ENCODE data around the gene NKX1-1.

NKX1-1 gene

DNA sequence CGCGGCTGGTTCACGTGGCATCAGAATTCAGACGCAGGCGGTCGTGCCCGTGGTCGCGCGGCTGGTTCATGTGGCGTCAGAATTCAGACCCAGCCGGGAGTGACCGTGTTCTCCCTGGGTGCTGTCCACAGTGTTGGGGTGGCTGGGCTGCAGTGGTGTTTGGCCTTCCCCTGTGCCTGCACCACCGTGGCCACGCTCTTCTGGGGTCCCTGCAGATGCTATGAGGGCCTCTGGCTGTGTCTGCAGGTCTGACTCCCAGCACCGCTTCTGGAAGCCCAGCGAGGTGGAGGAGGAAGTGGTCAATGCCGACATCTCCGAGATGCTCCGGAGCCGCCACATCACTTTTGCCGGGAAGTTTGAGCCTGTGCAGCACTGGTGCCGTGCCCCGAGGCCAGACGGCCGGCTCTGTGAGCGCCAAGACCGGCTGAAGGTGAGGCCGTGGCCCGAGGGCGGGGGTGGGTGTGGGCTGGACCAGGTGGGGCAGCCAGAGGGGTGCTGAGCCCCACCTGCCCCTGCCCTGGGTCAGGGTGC, 26.4 kb downstream of the NKX1-1 start:
- Histone ChIP-seq H3K4me3 (ENCODE audit: low read depth in 1 of 5, low read length in 5 of 5) (no peak overlapping the region), H3K9ac (ENCODE audit: low read length in 5 of 5) (no peak overlapping the region), H3K27me3 (ENCODE audit: control insufficient read depth in 5 of 5, insufficient read depth in 4 of 5, low read length in 5 of 5) (no peaks in the 10 kb centered on the region), H3K27ac (ENCODE audit: low read depth, low read length) (no peak overlapping the region), H3K36me3 (ENCODE audit: control insufficient read depth in 5 of 5, insufficient read depth in 5 of 5, low read length in 5 of 5) (peaks cover 0 to 92% (median 58%) of the 10 kb centered on the region in 5 donors), H3K4me1 (ENCODE audit: control insufficient read depth in 5 of 5, insufficient read depth in 5 of 5, low read length in 5 of 5) (no peaks in the 10 kb centered on the region), H3K9me3 (ENCODE audit: control insufficient read depth in 5 of 5, low read length in 5 of 5) (no peaks in the 10 kb centered on the region)

DNA sequence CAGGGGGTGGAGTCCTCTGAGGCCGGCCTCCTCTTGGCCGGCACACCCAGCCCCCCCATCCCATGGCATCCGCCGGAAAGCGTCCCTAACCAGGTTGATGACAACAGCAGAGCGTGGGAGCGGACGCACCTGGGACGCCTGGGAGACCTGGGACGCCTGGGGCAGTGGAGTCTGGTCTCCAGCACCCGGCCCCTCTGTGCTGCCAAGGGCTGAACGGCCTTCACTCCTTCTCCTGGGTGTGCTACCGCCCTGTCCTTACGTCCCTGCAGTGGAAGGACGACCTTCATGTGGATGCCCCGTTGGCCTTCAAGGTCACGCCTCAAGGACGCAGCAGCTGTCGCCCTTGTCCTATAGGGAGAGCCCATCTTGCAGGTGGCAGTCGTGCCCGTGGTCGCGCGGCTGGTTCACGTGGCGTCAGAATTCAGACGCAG, 26.9 kb downstream of the NKX1-1 start:
- Histone ChIP-seq H3K9ac (ENCODE audit: low read length in 5 of 5) (no peak overlapping the region), H3K27ac (ENCODE audit: low read depth, low read length) (no peak overlapping the region), H3K4me3 (ENCODE audit: low read depth in 1 of 5, low read length in 5 of 5) (no peak overlapping the region), H3K4me1 (ENCODE audit: control insufficient read depth in 5 of 5, insufficient read depth in 5 of 5, low read length in 5 of 5) (no peaks in the 10 kb centered on the region), H3K27me3 (ENCODE audit: control insufficient read depth in 5 of 5, insufficient read depth in 4 of 5, low read length in 5 of 5) (no peaks in the 10 kb centered on the region), H3K36me3 (ENCODE audit: control insufficient read depth in 5 of 5, insufficient read depth in 5 of 5, low read length in 5 of 5) (peaks cover 0 to 92% (median 61%) of the 10 kb centered on the region in 5 donors), H3K9me3 (ENCODE audit: control insufficient read depth in 5 of 5, low read length in 5 of 5) (no peaks in the 10 kb centered on the region)

DNA sequence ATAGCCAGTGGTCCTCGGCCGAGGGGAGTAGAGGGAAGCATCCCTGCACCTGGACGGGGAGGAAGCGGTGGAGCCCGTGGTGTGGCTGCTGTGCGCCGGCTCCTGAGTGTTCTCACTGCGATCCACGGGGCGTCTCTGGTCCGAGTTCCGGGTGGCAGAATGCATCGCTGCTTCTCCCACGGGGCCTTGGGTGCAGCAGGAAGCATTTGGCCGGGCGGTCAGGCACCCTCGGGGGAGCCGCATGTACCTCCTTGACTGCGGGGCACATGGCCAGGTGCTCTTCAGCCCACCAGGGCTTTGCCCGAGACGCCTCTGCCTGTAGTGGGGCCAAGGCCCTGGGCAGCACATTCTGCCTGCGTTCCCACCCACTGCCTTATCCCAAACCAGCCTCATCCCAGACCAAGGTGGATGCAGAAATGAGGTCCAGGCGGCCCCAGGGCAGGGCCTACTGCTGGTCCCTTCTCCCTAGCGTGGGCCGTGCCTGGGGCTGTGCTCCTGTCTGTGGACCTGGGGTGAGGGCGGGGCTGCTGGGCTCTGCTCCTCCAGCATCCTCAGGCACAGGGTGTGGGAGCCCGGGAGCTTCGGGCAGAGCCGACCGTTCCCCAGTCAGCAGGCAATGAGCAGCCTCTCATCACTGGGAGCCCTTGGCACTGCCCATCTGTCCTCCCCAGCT, 27.5 kb downstream of the NKX1-1 start:
- Histone ChIP-seq H3K27me3 (ENCODE audit: control insufficient read depth in 5 of 5, insufficient read depth in 4 of 5, low read length in 5 of 5) (no peaks in the 10 kb centered on the region), H3K4me1 (ENCODE audit: control insufficient read depth in 5 of 5, insufficient read depth in 5 of 5, low read length in 5 of 5) (no peaks in the 10 kb centered on the region), H3K9me3 (ENCODE audit: control insufficient read depth in 5 of 5, low read length in 5 of 5) (no peaks in the 10 kb centered on the region), H3K36me3 (ENCODE audit: control insufficient read depth in 5 of 5, insufficient read depth in 5 of 5, low read length in 5 of 5) (peaks cover 0 to 92% (median 61%) of the 10 kb centered on the region in 5 donors), H3K9ac (ENCODE audit: low read length in 5 of 5) (no peak overlapping the region), H3K4me3 (ENCODE audit: low read depth in 1 of 5, low read length in 5 of 5) (no peak overlapping the region), H3K27ac (ENCODE audit: low read depth, low read length) (no peak overlapping the region)

DNA sequence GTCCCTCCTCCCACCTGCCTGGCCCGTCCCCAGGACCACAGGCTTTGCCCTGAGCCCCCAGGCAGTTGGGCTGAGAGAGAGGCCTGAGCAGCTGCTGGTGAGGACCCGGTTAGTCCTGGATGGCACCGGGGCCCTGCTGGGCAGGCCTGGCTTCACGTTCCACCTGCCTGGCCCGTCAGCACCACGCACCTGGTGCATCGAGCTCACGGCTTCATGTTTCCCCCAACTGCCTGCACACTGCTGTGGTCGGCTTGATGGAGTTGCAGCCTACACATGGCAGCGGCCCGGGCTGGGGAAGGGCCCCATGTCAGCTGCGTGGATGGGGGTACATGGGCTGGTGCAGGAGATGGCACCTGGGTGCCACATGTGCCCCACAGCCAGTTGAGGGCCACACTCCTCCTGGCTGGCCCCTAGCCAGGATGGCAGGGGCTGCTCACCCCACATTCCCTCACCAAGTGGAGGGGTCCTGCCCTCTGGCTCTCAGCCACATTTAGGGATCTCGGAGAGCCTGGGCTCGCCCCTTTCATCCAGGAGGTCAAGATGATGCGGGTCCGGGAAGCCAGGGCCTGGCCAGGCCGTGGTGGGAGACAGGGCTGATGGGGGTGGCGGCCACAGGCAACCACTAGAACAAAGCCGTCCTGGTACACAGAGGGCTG, 28.5 kb downstream of the NKX1-1 start:
- Histone ChIP-seq H3K4me1 (ENCODE audit: control insufficient read depth in 5 of 5, insufficient read depth in 5 of 5, low read length in 5 of 5) (no peaks in the 10 kb centered on the region), H3K9me3 (ENCODE audit: control insufficient read depth in 5 of 5, low read length in 5 of 5) (no peaks in the 10 kb centered on the region), H3K27ac (ENCODE audit: low read depth, low read length) (no peak overlapping the region), H3K36me3 (ENCODE audit: control insufficient read depth in 5 of 5, insufficient read depth in 5 of 5, low read length in 5 of 5) (peaks cover 0 to 93% (median 60%) of the 10 kb centered on the region in 5 donors), H3K9ac (ENCODE audit: low read length in 5 of 5) (no peak overlapping the region), H3K4me3 (ENCODE audit: low read depth in 1 of 5, low read length in 5 of 5) (no peak overlapping the region), H3K27me3 (ENCODE audit: control insufficient read depth in 5 of 5, insufficient read depth in 4 of 5, low read length in 5 of 5) (no peaks in the 10 kb centered on the region)

DNA sequence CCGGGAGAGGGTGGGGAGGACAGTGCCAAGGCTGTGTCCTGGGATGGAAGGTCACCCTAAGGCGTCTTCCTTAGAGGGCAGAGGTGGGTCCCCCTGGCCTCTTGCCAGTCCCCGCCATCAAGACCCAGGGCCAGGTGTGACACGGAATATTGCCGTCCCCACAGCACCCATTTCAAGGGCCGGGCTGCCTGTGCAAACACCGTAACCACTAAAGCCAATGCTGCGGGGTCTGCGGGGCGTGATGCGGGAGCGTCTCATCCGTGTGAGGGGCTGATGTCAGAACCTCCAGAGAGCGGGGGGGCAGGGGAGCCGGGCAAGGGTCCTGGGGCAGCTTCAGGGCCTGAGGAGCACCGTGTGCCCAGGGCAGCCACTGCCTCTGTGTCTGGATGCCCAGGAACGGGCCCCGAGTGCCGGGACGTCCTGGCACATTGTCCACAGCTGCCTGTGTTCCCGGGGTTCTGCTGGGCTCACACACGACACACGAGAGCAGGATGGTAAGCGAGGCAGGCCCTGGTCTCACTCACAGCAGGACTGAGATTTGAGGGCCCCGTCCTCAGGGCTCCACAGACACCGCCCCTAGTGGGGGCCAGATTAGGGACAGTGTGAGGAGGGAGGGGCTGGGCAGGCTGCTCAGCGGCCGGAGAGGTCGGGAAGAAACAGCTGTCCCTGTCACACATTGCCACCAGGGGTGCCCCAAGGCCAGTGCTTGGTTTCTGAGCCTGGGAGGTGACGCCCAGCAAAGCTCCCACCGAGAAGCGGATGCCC, 29.2 kb downstream of the NKX1-1 start:
- Histone ChIP-seq H3K27me3 (ENCODE audit: control insufficient read depth in 5 of 5, insufficient read depth in 4 of 5, low read length in 5 of 5) (no peaks in the 10 kb centered on the region), H3K27ac (ENCODE audit: low read depth, low read length) (no peak overlapping the region), H3K4me1 (ENCODE audit: control insufficient read depth in 5 of 5, insufficient read depth in 5 of 5, low read length in 5 of 5) (no peaks in the 10 kb centered on the region), H3K9ac (ENCODE audit: low read length in 5 of 5) (no peak overlapping the region), H3K4me3 (ENCODE audit: low read depth in 1 of 5, low read length in 5 of 5) (no peak overlapping the region), H3K9me3 (ENCODE audit: control insufficient read depth in 5 of 5, low read length in 5 of 5) (no peaks in the 10 kb centered on the region), H3K36me3 (ENCODE audit: control insufficient read depth in 5 of 5, insufficient read depth in 5 of 5, low read length in 5 of 5) (peaks cover 0 to 94% (median 65%) of the 10 kb centered on the region in 5 donors)

DNA sequence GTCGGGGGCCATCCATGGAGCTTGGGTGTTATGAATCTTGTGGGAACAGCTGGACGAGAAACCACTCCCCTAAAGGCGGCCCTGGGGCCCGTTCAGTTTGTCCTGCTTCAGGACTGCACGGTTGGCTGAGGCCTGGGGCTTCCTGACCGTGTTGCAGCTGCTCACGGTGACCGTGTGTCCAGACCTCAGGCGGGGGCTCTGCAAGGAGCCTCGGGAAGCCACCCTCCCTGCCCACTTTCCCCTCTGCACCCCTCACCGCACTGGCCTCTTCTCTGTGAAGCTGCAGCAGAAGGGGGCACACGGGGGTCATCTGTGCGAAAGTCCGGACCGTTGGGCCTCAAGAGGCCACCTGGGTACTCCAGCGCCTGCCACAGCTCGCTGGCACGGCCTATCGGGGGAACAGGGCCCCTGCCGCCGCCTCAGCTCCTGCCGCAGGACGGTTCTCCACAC, 29.8 kb downstream of the NKX1-1 start:
- Histone ChIP-seq H3K9ac (ENCODE audit: low read length in 5 of 5) (no peak overlapping the region), H3K9me3 (ENCODE audit: control insufficient read depth in 5 of 5, low read length in 5 of 5) (no peaks in the 10 kb centered on the region), H3K27ac (ENCODE audit: low read depth, low read length) (no peak overlapping the region), H3K4me3 (ENCODE audit: low read depth in 1 of 5, low read length in 5 of 5) (no peak overlapping the region), H3K4me1 (ENCODE audit: control insufficient read depth in 5 of 5, insufficient read depth in 5 of 5, low read length in 5 of 5) (no peaks in the 10 kb centered on the region), H3K36me3 (ENCODE audit: control insufficient read depth in 5 of 5, insufficient read depth in 5 of 5, low read length in 5 of 5) (peaks cover 0 to 95% (median 72%) of the 10 kb centered on the region in 5 donors), H3K27me3 (ENCODE audit: control insufficient read depth in 5 of 5, insufficient read depth in 4 of 5, low read length in 5 of 5) (no peaks in the 10 kb centered on the region)

DNA sequence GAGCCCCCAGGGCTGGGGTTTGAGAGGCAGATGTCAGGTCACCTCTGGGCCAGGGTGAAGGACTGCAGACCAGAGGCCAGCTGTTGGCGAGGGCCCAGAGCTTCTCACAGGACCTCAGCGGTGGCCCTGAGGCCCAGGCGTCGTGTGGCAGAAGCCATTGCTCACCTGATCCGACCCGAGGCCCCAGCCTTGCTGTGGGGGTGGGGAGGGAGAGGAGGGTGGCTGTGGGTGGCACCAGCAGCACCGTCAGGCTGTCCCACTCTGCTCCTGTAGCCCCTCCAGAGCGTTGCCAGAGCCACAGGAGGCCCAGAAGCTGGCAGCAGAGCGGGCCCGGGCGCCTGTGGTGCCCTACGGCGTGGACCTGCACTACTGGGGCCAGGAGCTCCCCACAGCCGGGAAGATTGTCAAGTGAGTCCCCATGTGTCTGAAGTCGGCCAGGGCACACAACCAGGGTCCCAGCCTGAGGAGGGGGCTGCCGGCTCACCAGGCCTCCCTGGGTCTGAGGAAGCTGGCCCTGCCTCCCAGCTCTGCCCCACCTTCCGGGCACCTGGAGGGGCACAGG, 30.4 kb downstream of the NKX1-1 start:
- Histone ChIP-seq H3K36me3 (ENCODE audit: control insufficient read depth in 5 of 5, insufficient read depth in 5 of 5, low read length in 5 of 5) (peaks cover 0 to 95% (median 71%) of the 10 kb centered on the region in 5 donors), H3K27ac (ENCODE audit: low read depth, low read length) (no peak overlapping the region), H3K9ac (ENCODE audit: low read length in 5 of 5) (no peak overlapping the region), H3K4me1 (ENCODE audit: control insufficient read depth in 5 of 5, insufficient read depth in 5 of 5, low read length in 5 of 5) (peaks cover 0 to under 1% (median 0%) of the 10 kb centered on the region in 5 donors), H3K4me3 (ENCODE audit: low read depth in 1 of 5, low read length in 5 of 5) (no peak overlapping the region), H3K27me3 (ENCODE audit: control insufficient read depth in 5 of 5, insufficient read depth in 4 of 5, low read length in 5 of 5) (no peaks in the 10 kb centered on the region), H3K9me3 (ENCODE audit: control insufficient read depth in 5 of 5, low read length in 5 of 5) (no peaks in the 10 kb centered on the region)

DNA sequence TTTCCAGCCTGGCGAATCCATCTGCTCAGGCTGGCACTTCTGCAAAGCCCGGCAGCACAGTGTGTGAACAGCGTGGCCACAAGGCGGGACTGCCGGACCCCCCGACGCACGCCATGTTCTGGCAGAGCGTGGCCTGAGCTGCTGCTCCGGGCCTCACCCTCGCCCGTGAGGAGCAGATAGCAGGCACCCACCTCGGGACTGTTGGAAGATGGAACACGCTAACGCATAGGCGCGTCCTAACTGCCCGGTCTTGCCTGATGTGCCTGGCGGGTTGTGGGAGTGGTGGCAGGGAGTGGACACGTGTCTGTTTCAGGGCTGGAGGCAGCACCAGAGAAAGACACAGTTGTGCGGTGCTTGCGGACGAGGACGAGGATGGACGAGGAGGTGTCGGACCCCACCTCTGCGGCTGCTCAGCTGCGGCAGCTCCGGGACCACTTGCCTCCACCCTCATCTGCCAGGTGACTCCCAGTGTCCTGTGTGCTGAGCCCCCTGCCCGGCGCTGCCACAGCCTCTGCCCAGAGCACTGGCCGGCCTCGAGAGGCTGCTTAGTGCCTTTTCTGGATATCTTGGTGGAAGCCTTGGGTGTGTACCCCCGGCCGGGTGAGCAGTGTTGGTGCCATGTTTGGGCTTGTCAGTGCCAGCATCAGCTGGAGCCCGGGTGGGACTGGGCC, 31.1 kb downstream of the NKX1-1 start:
- peaks cover 0 to 95% (median 69%) of the 10 kb centered on the region in 5 donors for H3K36me3 ChIP-seq (ENCODE audit: control insufficient read depth in 5 of 5, insufficient read depth in 5 of 5, low read length in 5 of 5)
- no peaks in the 10 kb centered on the region for H3K27me3 ChIP-seq (ENCODE audit: control insufficient read depth in 5 of 5, insufficient read depth in 4 of 5, low read length in 5 of 5)
- H3K4me1 ChIP-seq (ENCODE audit: control insufficient read depth in 5 of 5, insufficient read depth in 5 of 5, low read length in 5 of 5), result peaks cover 0 to 4% (median 0%) of the 10 kb centered on the region in 5 donors
- H3K4me3 ChIP-seq (ENCODE audit: low read depth in 1 of 5, low read length in 5 of 5), result no peak overlapping the region
- no peak overlapping the region for H3K9ac ChIP-seq (ENCODE audit: low read length in 5 of 5)
- no peak overlapping the region for H3K27ac ChIP-seq (ENCODE audit: low read depth, low read length)
- no peaks in the 10 kb centered on the region for H3K9me3 ChIP-seq (ENCODE audit: control insufficient read depth in 5 of 5, low read length in 5 of 5)

DNA sequence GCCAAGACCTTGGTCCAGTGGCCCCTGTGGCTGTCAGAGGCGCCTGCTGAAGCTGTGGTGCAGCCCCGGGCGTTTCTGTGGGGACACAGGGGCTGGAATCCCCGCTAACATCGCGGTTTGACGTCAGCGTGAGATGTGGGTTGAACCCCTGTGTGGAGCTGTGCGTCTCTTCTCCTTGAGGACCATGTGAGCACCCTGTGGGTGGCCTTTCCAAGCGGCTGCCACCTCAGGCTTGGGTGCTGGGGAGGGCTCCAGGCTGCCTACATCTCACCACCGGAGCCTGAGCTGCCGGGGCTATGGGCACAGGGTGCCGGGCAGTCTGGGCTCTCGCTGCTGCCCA, 31.6 kb downstream of the NKX1-1 start:
- peaks cover 0 to 4% (median 0%) of the 10 kb centered on the region in 5 donors for H3K4me1 ChIP-seq (ENCODE audit: control insufficient read depth in 5 of 5, insufficient read depth in 5 of 5, low read length in 5 of 5)
- H3K27me3 ChIP-seq (ENCODE audit: control insufficient read depth in 5 of 5, insufficient read depth in 4 of 5, low read length in 5 of 5), result no peaks in the 10 kb centered on the region
- H3K27ac ChIP-seq (ENCODE audit: low read depth, low read length), result no peak overlapping the region
- no peak overlapping the region for H3K9ac ChIP-seq (ENCODE audit: low read length in 5 of 5)
- H3K4me3 ChIP-seq (ENCODE audit: low read depth in 1 of 5, low read length in 5 of 5), result no peak overlapping the region
- peaks cover 0 to 91% (median 66%) of the 10 kb centered on the region in 5 donors for H3K36me3 ChIP-seq (ENCODE audit: control insufficient read depth in 5 of 5, insufficient read depth in 5 of 5, low read length in 5 of 5)
- H3K9me3 ChIP-seq (ENCODE audit: control insufficient read depth in 5 of 5, low read length in 5 of 5), result no peaks in the 10 kb centered on the region

Measured in subcutaneous abdominal adipose tissue (tissue), 5 donors.